ENCODE data around the gene KRTAP10-1. TPM values are rescaled to one million over a fixed set of nuclear protein-coding genes. Genes with fewer than 3 reads are reported as not detected.

Gene KRTAP10-1
- polyA plus RNA-seq, 1 donor (not counting 4 experiments of a cell fraction or from before 2014, with no cell fraction given) = not detected

DNA sequence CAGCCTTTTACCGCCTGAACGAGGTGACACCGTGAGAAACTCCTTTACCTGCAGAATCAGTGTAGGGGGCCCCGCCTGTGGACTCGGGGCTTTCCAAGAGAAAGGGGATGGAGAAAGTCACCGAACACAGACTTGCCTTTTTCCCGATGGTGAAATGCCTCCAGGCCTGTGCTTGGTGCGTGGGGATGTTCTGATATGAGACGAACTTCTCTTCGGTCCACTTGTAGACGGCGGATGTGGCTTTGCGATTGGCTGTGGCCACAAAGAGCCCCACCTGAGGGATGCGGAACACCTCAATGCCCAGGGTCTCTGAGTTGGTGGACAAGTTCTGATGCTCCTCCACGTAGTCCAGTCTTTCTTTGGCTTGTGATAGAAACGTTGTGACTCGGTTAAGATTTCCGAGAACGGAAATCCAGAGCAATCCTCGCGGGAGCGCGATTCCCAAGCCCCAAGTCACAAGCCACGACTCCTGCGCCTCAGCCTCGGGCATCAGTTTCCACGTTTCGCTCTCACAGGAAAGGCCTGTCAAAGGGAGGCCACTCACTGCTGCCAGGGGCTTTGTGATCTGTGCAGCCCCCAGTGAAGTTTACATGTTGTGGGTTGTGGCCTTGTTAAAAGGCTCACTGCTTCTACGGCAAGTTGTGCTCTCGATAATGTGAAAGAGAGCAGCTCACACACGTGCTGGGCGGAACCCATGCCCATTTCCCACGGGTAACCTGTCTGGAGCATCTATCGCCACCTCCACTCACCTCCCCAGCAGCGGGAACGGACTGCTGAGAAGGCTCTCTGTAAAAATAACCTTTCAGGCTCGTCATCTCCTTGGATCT, 12.6 kb downstream of the KRTAP10-1 start:
- Histone ChIP-seq H4K20me1 (ENCODE audit: control insufficient read depth, extremely low read depth, insufficient read depth, low read length) (no peaks in the 10 kb centered on the region), H3K4me3 (ENCODE audit: control insufficient read depth in 2 of 3, extremely low read depth in 1 of 3, insufficient read depth in 2 of 3, low read depth in 1 of 3, low read length in 3 of 3) (no peak overlapping the region), H3K4me1 (ENCODE audit: control insufficient read depth, extremely low read depth, insufficient read depth, low read length) (no peaks in the 10 kb centered on the region), H3K27ac (ENCODE audit: control insufficient read depth, insufficient read depth, low read length) (no peak overlapping the region), H3K36me3 (ENCODE audit: control insufficient read depth in 2 of 2, extremely low read depth in 1 of 2, insufficient read depth in 2 of 2, low read length in 2 of 2) (no peaks in the 10 kb centered on the region), H3K9me3 (ENCODE audit: control insufficient read depth, low read depth, low read length) (peaks cover 32% of the 10 kb centered on the region), H3K4me2 (ENCODE audit: control insufficient read depth, extremely low read depth, insufficient read depth, low read depth, low read length) (no peak overlapping the region), H3K9me1 (ENCODE audit: control insufficient read depth, extremely low read depth, insufficient read depth, low read length) (no peaks in the 10 kb centered on the region), H2AFZ (ENCODE audit: control insufficient read depth, low read length) (no peak overlapping the region), H3K9ac (ENCODE audit: control insufficient read depth, extremely low read depth, insufficient read depth, low read length) (no peak overlapping the region), H3K27me3 (ENCODE audit: control insufficient read depth, extremely low read depth, insufficient read depth, low read length) (no peaks in the 10 kb centered on the region), H3K79me2 (ENCODE audit: control insufficient read depth, insufficient read depth, low read length) (no peaks in the 10 kb centered on the region)
- dilution Hi-C loops (cut with MboI; ENCODE audit: extremely low pct_ligation_motif_present, low sequenced_read_pairs) = no loop called here
- DNase-seq (ENCODE audit: low read depth, low spot score) = no peak
- TF ChIP-seq EZH2 (IDR thresholded peaks at IDR 0.05; ENCODE audit: low read length) = no peak
- TF ChIP-seq, protein P1, sequence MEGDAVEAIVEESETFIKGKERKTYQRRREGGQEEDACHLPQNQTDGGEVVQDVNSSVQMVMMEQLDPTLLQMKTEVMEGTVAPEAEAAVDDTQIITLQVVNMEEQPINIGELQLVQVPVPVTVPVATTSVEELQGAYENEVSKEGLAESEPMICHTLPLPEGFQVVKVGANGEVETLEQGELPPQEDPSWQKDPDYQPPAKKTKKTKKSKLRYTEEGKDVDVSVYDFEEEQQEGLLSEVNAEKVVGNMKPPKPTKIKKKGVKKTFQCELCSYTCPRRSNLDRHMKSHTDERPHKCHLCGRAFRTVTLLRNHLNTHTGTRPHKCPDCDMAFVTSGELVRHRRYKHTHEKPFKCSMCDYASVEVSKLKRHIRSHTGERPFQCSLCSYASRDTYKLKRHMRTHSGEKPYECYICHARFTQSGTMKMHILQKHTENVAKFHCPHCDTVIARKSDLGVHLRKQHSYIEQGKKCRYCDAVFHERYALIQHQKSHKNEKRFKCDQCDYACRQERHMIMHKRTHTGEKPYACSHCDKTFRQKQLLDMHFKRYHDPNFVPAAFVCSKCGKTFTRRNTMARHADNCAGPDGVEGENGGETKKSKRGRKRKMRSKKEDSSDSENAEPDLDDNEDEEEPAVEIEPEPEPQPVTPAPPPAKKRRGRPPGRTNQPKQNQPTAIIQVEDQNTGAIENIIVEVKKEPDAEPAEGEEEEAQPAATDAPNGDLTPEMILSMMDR (optimal IDR thresholded peaks at IDR 0.05 in 1 of 3, IDR thresholded peaks at IDR 0.05 in 1 of 3, conservative IDR thresholded peaks at IDR 0.05 in 1 of 3; ENCODE audit: extremely low read depth in 1 of 3, insufficient read depth in 2 of 3, low read length in 3 of 3) = no peak
- FAIRE-seq = no peak

DNA sequence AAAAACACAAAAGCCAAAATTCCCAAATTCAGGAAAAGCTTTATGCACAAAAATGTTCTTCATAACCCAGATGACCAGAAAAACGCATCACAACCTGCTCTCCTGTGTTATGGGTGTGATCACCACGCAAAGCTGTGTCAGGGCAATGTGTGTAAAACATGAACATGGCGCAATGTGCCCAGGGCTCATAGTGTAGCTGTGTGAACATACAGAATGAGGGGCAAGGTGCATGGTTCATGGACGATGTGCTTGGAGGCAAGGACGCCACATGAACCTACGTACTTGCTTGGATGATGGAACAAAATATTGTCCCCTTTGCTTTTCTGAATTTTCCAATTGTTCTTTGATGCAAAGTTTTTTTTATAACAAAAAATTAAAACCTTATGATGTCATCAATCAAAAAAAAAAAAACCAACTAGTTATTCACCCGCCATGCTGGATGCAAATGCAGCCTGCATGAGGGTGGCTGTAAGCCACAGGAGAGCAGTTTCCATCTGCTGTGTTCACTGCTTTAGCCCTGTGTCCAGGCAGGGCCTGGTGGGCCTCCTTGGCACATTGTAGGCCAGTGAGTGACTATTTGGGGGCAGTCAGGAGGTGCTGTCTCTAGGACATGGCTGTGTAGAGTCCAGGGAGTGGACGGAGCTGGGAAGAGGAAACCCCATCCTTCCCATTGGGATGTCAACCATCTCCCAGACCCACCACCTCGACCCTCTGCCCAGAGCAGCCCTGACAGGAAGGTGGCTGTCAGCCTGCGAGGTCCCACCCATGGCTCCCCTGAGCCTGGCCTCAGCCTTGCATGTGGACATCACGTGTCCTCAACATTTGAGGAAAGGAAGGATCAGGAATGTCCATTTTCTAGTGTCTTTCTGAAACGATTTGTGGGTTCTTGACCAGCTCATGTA, 13.6 kb downstream of the KRTAP10-1 start:
- Histone ChIP-seq H3K9me1 (ENCODE audit: control insufficient read depth, extremely low read depth, insufficient read depth, low read length) (no peaks in the 10 kb centered on the region), H4K20me1 (ENCODE audit: control insufficient read depth, extremely low read depth, insufficient read depth, low read length) (no peaks in the 10 kb centered on the region), H3K9ac (ENCODE audit: control insufficient read depth, extremely low read depth, insufficient read depth, low read length) (no peak overlapping the region), H3K4me1 (ENCODE audit: control insufficient read depth, extremely low read depth, insufficient read depth, low read length) (no peaks in the 10 kb centered on the region), H3K79me2 (ENCODE audit: control insufficient read depth, insufficient read depth, low read length) (no peaks in the 10 kb centered on the region), H3K4me2 (ENCODE audit: control insufficient read depth, extremely low read depth, insufficient read depth, low read depth, low read length) (no peak overlapping the region), H3K4me3 (ENCODE audit: control insufficient read depth in 2 of 3, extremely low read depth in 1 of 3, insufficient read depth in 2 of 3, low read depth in 1 of 3, low read length in 3 of 3) (no peak overlapping the region), H3K27ac (ENCODE audit: control insufficient read depth, insufficient read depth, low read length) (no peak overlapping the region), H3K27me3 (ENCODE audit: control insufficient read depth, extremely low read depth, insufficient read depth, low read length) (no peaks in the 10 kb centered on the region), H3K36me3 (ENCODE audit: control insufficient read depth in 2 of 2, extremely low read depth in 1 of 2, insufficient read depth in 2 of 2, low read length in 2 of 2) (no peaks in the 10 kb centered on the region), H3K9me3 (ENCODE audit: control insufficient read depth, low read depth, low read length) (peaks cover 29% of the 10 kb centered on the region), H2AFZ (ENCODE audit: control insufficient read depth, low read length) (no peak overlapping the region)
- DNase-seq (ENCODE audit: low read depth, low spot score) (no peak), FAIRE-seq (no peak)
- dilution Hi-C loops (cut with MboI; ENCODE audit: extremely low pct_ligation_motif_present, low sequenced_read_pairs) = no loop called here
- TF ChIP-seq, protein P1 (optimal IDR thresholded peaks at IDR 0.05 in 1 of 3, IDR thresholded peaks at IDR 0.05 in 1 of 3, conservative IDR thresholded peaks at IDR 0.05 in 1 of 3; ENCODE audit: extremely low read depth in 1 of 3, insufficient read depth in 2 of 3, low read length in 3 of 3) = no peak
- no peak for TF ChIP-seq EZH2 (IDR thresholded peaks at IDR 0.05; ENCODE audit: low read length)
